GM13976 (cell line): ENCODE results near the gene NCS1.

Experiments
- DNase-seq: peaks from one replicate; pipeline ENCODE4 v3.0.0; 2012; ENCODE audit warnings: low spot score
- CTCF ChIP-seq: IDR thresholded peaks from 2 replicates; pipeline ENCODE4 v1.5.1; 2012; ENCODE audit warnings: borderline replicate concordance, mild to moderate bottlenecking; ENCODE audit not compliant: insufficient read depth; ENCODE audit errors: extremely low read depth, missing control alignments, control extremely low read depth
- in situ Hi-C: fragments of 300-500 bp; cut with MboI; formaldehyde crosslinking; loops from one replicate; pipeline ENCODE4 v1.12.0; 2022; ENCODE audit warnings: low sequenced_read_pairs, mixed read lengths, inconsistent platforms; ENCODE audit not compliant: unreplicated experiment

Gene NCS1

GRCh38 chr9:130207241-130207992 lies 35.2 kb downstream of the NCS1 start:
- in situ Hi-C loops = no loop called here
- no peak for DNase-seq
- no peak for TF ChIP-seq CTCF

- in situ Hi-C loops = no loop called here
- DNase-seq = no peak
- TF ChIP-seq CTCF = no peak
Observed at GRCh38 chr9:130208600-130209347, 36.6 kb downstream of the NCS1 start.

GRCh38 chr9:130209422-130209821 lies 37.2 kb downstream of the NCS1 start:
- no peak for TF ChIP-seq CTCF
- in situ Hi-C loops = no loop called here
- no peak for DNase-seq

GRCh38 chr9:130211548-130212226 lies 39.5 kb downstream of the NCS1 start:
- DNase-seq = no peak
- TF ChIP-seq CTCF = no peak
- in situ Hi-C loops = no loop called here

- no peak for DNase-seq
- in situ Hi-C loops = no loop called here
- no peak for TF ChIP-seq CTCF
Observed at GRCh38 chr9:130212543-130213297, 40.5 kb downstream of the NCS1 start.
